ENCODE measurements around the gene MGAT3. TPM values are rescaled to one million over a fixed set of nuclear protein-coding genes. Genes with fewer than 3 reads are reported as not detected.

Gene MGAT3
- total RNA-seq, 4 donors from 2014 or later: 0.45 to 1.6 (median 0.90) TPM

DNA sequence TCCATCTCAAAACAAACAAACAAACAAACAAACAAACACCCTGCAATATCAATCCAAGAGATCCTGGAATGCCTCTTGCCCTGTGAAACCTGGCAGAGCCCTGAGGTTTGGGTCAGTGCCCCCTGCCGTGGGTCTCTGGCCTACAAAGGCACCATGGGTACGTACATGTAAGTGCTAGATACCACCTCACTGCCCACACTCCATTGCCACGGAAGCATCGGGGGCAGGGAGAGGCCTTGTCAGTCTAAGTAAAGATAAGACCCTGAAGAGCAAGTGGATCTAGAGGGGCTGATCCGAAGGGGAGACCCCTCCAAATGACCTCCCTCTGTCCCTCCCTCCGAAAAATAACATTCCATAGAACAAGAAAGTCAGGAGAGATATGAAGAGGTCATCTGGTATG lies 43.3 kb downstream of the MGAT3 start:
- Histone ChIP-seq H3K27me3 (no peaks in the 10 kb centered on the region), H3K27ac (no peak overlapping the region), H3K9me3 (no peaks in the 10 kb centered on the region), H3K4me1 (peaks cover 22 to 32% of the 10 kb centered on the region in 2 donors), H3K36me3 (peaks cover 8 to 9% of the 10 kb centered on the region in 2 donors), H3K4me3 (replicated peaks in 1 of 3) (no peak overlapping the region)
- DNase-seq: no peak
- intact Hi-C loops (cut with DNase I): loop anchor here (10.0 kb wide), 1 partner anchor 325 kb away; no protein-coding TSS in a partner anchor
- WGBS, 2 donors: 84 to 88% methylated on average over 6 of the region's 6 CpGs
- TF ChIP-seq, protein P1, sequence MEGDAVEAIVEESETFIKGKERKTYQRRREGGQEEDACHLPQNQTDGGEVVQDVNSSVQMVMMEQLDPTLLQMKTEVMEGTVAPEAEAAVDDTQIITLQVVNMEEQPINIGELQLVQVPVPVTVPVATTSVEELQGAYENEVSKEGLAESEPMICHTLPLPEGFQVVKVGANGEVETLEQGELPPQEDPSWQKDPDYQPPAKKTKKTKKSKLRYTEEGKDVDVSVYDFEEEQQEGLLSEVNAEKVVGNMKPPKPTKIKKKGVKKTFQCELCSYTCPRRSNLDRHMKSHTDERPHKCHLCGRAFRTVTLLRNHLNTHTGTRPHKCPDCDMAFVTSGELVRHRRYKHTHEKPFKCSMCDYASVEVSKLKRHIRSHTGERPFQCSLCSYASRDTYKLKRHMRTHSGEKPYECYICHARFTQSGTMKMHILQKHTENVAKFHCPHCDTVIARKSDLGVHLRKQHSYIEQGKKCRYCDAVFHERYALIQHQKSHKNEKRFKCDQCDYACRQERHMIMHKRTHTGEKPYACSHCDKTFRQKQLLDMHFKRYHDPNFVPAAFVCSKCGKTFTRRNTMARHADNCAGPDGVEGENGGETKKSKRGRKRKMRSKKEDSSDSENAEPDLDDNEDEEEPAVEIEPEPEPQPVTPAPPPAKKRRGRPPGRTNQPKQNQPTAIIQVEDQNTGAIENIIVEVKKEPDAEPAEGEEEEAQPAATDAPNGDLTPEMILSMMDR (IDR thresholded peaks at IDR 0.05): no peak
- no peak for TF ChIP-seq POLR2A (IDR thresholded peaks at IDR 0.05)

DNA sequence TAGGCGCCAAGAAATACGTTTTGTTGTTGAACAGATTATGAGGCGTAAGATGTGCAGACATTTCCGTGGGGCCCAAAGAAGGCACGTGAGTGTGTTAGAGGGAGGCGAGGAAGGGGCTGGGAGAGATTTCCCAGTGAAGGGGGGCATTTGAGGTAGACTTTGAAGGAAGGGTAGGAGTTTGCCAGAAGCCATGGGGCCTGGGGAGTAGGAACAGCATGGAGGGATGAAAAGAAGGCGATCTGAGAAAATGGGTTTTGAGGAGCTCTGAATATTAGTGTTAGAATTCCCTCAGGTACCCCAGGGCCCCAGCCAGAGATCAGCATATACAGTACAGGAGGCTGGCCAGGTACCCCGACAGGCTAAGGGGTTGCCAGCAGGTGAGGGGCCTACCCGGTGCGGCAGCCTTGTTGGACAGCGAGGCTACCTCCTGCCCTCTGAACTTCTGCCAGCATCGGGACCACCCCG lies 44.9 kb downstream of the MGAT3 start:
- 39 to 43% methylated on average over 10 of the region's 13 CpGs for WGBS, 2 donors
- H3K27me3 ChIP-seq: no peaks in the 10 kb centered on the region
- peaks cover 22 to 32% of the 10 kb centered on the region in 2 donors for H3K4me1 ChIP-seq
- intact Hi-C loops (cut with DNase I): loop anchor here (2.0 to 10.0 kb wide), 2 partner anchors 17 to 327 kb away; no protein-coding TSS in a partner anchor
- TF ChIP-seq, protein P1 (IDR thresholded peaks at IDR 0.05): no peak
- TF ChIP-seq POLR2A (IDR thresholded peaks at IDR 0.05): peak in 1 of 2 donors; percentile 32
- peak overlapping the region; percentile 82 to 94 (median 89) for H3K27ac ChIP-seq
- DNase-seq: no peak
- no peaks in the 10 kb centered on the region for H3K9me3 ChIP-seq
- peaks cover 19 to 24% of the 10 kb centered on the region in 2 donors for H3K36me3 ChIP-seq
- peak overlapping the region in 1 of 3 donors; percentile 83 for H3K4me3 ChIP-seq (replicated peaks in 1 of 3)

DNA sequence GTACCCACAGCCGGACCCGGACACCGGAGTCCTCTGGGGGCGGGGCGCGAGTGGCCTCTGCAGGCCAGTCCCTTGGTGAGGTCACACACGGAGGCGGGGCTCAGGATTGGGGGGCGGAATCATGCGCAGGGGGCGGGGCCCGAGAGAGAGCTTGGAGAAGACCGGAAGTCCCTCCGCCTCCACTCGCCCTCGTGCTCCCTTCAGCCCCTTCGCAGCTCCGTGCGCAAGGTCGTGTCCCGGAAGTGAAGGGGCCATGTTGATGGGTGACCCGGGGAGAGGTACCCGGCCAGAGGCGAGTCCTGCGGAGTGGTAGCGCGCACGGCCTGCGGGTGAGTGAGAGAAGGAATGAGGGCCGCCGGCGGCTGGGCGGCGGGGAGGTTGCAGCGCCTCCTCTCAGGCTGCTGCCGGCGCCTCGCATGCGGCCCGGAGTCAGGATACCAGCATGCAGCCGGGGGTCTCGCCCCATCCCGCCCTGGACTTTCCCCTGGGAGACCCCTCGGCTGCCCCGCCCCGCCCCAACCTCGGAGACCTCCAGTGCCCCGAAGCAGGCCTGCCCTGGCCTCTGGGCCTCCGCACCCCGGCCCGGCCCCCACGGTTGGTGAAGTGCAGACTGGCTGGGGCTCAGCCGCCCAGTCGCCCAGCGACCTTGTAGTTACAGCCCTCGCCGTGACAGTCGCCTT lies 45.4 kb downstream of the MGAT3 start, which contains the start of gene MIEF1:
Gene MIEF1, plus strand, starts transcription at position 182 of the 680 bp plus-strand sequence. CDS start 9,005 bp downstream, outside the sequence.
- 0% methylated on average over 4 to 7 of the region's 58 CpGs for WGBS, 2 donors
- peaks cover 23 to 29% of the 10 kb centered on the region in 2 donors for H3K36me3 ChIP-seq
- H3K27ac ChIP-seq: peak within 1 kb of the TSS; percentile 82 to 94 (median 89)
- H3K4me1 ChIP-seq: peaks cover 22 to 32% of the 10 kb centered on the region in 2 donors
- no peaks in the 10 kb centered on the region for H3K27me3 ChIP-seq
- intact Hi-C loops (cut with DNase I): loop anchor here (2.0 to 10.0 kb wide), 2 partner anchors 17 to 327 kb away; no protein-coding TSS in a partner anchor
- H3K4me3 ChIP-seq (replicated peaks in 1 of 3): peak within 1 kb of the TSS; percentile 54 to 90 (median 83)
- DNase-seq: peak; percentile 98
- TF ChIP-seq, protein P1 (IDR thresholded peaks at IDR 0.05): no peak
- peak in 1 of 2 donors; percentile 62 for TF ChIP-seq POLR2A (IDR thresholded peaks at IDR 0.05)
- no peaks in the 10 kb centered on the region for H3K9me3 ChIP-seq

- Histone ChIP-seq H3K4me1 (peaks cover 22 to 32% of the 10 kb centered on the region in 2 donors), H3K27me3 (no peaks in the 10 kb centered on the region), H3K9me3 (no peaks in the 10 kb centered on the region), H3K36me3 (peaks cover 24 to 29% of the 10 kb centered on the region in 2 donors), H3K4me3 (replicated peaks in 1 of 3) (peak overlapping the region; percentile 54 to 90 (median 83)), H3K27ac (peak overlapping the region in 2 of 3 donors; percentile 89 to 94)
- TF ChIP-seq, protein P1 (IDR thresholded peaks at IDR 0.05): no peak
- TF ChIP-seq POLR2A (IDR thresholded peaks at IDR 0.05): no peak
- DNase-seq: no peak
- 12 to 13% methylated on average over 15 to 18 of the region's 18 CpGs for WGBS, 2 donors
- intact Hi-C loops (cut with DNase I): loop anchor here (2.0 to 10.0 kb wide), 2 partner anchors 16 to 328 kb away; no protein-coding TSS in a partner anchor
Measured at GRCh38 chr22:39502789-39503409, 46.1 kb downstream of the MGAT3 start.

Data from thyroid gland (tissue), 4 donors.